Activated T-cell treated with anti-CD3 and anti-CD28 coated beads, Interleukin-2, amount 50 U/mL, for 1 hour (primary cell): ENCODE data around the gene KLF13.
"Not testable (repeated sequence)": the region's sequence is repeated elsewhere in the genome, so short reads cannot be mapped to it uniquely, and the experiment has no call there.

ENCODE experiments used
- DNase-seq: peaks from one replicate; pipeline ENCODE4 v3.0.0-alpha.2; 2020

Gene KLF13

GRCh38 chr15:31347067-31347975 lies 20.7 kb downstream of the KLF13 start:
- peak; percentile 79 for DNase-seq

GRCh38 chr15:31347981-31348803 lies 21.6 kb downstream of the KLF13 start:
- DNase-seq, result no peak

DNA sequence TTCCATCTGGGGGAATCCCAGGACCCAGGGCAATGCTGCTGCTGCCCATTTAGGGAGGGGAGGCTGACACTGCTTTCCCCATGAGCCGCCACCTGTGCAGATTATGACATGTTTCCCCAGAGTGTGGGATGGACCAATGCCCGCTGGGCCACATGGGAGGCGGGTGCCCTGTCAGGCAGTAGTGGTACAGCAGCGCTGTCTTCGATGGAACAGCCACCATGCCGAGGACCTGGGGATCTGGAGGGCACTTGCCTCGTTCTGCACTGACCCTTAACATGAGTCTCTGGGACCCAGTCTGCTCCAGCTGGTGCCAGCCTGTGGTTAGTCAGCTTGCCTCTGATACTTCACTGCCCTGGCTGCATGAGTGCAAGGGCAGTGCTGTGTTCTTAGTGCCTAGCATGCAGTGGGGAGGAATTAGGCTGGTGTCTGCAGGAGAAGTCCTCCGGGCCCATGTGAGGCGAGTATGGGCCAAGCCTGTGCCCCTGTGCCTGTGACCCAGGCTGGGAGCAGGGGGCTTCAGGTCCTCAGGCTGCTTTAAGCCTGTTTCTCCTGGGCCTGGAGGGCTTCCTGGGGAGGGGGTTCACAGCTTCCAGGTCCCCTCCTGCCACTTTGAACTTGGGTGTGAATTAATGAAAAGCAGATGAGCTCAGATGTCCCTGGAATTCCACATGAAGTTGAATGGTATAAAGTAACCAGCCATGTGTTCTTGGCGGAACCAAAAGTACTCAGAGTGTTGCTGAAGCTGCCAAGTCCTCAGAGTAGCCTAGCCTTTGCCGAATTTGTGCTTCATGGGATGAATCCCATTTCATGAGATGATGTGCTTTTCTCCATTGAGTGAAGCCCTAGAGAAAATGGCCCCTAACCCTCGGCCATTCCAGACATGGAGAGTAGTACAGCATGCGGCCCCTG lies 22.9 kb downstream of the KLF13 start:
- DNase-seq, result no peak

DNA sequence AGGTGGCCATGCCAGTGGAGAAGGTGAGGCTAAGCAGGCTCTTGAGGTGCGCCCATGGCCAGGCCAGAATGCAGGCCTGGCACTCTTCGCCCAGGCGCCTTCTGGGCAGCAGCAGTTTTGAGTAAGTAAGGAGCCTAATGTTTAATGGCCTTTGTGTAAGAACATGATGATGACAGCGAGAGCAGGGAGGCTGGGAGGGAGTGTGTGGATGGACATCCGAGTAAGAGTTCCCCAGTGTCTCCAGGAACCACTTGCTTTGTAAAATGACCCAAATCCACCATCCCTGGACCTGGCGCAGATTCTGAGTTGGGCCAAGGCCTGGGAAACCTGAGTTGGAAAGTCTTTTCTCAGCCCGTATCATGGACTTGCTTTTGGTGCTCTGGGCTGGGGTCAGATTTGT lies 24.1 kb downstream of the KLF13 start:
- DNase-seq, result no peak

DNA sequence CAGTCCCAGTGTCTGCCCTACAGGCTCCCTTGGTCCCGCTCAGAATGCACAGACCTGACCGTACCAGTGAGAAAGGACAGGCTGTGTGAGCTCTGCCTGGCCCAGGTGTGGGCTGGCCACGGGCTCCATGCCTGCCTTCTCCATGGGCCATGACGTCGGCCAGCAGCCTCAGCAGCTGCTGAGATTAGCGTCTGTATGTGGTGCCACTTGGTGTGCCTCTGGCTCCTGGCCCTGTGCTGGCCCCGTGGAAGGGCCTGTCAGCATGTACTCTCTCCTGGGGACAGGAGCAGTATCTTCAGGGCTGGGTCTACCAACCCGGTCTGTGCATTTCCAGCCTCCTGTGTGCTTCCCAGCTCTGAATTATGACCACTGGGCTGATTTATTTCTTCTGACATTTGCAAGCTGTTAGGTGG lies 25.7 kb downstream of the KLF13 start:
- DNase-seq, result no peak

GRCh38 chr15:31352911-31353811 lies 26.5 kb downstream of the KLF13 start:
- DNase-seq, result no peak

DNA sequence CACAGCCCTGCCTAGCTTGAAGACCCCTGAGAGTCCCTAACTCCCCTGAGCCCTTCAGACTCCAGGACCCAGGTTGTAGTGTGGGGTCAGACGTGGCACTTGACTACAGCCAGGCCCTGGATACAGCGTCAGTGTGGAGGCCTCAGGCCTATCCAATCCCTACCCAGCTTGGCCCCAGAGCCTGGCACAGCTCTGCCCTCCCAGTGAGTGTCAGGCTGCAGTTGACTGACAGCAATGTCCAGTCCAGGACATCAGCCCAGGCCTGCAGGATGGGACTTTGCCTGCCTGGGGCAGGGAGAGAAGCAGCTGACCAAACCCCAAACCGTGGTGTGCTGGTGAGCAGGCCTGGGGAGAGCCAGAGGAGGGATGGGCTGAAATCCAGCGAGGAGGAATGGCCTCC lies 27.3 kb downstream of the KLF13 start:
- DNase-seq, result no peak

- DNase-seq, result not testable (repeated sequence)
Measured at GRCh38 chr15:31356097-31356496, 29.5 kb downstream of the KLF13 start.

- DNase-seq, result no peak
Measured at GRCh38 chr15:31357148-31357547, 30.5 kb downstream of the KLF13 start.

DNA sequence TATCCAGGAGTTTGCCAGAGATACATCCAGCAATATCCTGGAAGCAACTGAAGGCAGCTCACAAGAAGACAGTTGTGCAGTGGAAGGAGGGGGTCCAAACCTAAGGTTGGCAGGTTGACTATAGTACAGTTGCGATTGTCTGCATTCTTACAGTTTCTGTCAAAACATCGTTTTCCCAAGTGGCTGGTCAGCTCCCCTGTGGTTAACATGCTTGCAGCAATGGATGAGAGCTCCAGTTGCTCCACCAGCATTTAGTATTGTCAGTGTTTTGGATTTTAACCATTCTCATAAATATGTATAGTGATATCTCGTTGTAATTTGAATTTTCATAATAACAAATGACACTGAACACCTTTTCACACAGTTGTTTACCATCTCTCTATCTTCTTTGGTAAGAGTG lies 31.5 kb downstream of the KLF13 start:
- DNase-seq, result no peak

DNA sequence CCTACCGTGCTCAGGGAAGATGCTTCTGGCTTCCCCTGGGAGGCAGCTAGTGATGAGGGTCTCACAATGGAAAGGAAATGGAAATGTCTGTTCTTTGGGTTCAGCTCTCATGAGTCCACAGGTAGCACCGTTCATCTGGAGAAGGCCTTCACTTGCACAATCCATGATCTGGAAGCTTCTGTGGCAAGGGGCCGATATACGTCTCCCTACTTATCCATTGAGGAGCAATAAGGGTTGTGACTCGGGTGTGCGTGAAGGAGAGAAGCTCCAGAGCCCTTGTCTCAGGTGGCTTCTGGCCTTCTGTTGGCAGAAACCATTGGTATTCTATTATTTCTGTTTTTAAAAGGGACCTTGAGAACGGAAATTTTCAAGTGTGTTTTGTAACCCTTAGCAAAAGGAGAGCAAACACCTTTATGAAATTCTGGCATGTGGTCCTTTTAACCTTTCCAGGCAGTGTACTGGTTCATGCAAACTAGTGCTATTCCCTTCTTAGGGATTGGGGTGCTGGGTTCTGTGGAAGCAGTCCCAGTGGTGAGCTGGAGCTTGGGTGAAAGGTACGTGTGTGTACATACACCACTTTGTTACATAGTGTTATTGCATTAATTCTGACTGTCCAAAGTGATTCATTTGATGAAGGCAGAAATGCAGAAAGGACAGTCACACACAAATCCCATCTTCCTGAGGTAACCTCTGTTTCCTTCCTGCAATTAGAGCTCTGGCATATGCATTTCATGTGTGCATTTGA lies 32.5 kb downstream of the KLF13 start:
- DNase-seq, result no peak

GRCh38 chr15:31359702-31360111 lies 33.1 kb downstream of the KLF13 start:
- DNase-seq, result no peak

- DNase-seq, result no peak
Measured at GRCh38 chr15:31360158-31360561, 33.5 kb downstream of the KLF13 start.

GRCh38 chr15:31360843-31361763 lies 34.5 kb downstream of the KLF13 start:
- DNase-seq, result peak; percentile 73

DNA sequence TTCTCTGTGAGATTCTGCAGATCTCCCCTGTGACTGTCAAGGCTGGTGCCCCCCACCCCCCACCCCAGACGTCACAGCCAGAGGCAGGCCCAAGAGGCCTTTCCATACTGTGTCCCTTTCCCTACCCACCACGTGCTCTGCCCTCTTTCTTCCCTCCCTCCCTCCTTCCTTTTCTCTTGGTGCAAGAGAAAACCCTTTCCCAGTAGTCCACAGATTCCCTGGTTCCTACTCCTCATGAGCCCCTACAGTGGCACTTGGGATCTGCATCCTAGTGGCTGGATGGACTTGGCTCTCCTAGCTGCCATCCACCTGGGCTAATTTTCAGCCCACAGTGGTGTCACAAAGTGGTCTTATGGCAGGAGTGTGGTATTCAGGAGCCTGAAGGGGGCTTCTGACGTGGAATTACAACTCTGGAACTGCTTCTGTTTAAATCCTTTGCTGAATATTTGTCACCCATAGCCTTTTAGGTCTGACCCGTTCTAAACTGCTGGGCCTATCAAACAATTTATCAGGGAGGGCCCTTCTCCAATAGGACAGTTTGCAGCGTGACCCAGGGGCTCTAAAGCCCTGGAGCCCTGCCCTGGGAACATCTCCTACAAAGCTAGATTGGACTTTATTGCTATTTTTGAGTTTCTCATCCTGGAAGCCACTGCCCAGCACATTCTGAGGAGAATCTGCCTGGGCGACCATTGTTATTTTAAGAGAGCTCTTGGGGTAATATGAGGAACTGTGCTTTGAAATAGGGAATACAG lies 35.3 kb downstream of the KLF13 start:
- DNase-seq, result no peak

DNA sequence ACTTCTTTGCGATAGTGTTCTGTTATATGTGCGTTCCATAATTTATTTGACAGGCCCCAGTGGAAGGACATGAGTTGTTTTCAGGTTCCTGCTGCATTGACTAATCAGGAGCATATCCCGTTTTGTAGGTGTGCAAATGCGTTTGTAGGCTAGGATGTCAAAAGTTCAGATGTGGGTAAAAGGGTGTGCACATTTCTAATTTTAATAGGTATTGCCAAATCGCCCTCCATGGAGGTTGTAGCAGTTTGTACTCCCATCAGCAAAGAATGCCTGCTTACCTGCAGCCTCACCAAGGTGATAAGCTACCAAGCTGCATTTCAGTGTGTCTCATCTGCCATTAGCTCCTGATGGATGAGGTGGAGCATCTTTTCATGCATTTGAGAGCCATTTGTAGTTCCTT lies 36.3 kb downstream of the KLF13 start:
- DNase-seq, result no peak

GRCh38 chr15:31364301-31365031 lies 37.8 kb downstream of the KLF13 start:
- no peak for DNase-seq

DNA sequence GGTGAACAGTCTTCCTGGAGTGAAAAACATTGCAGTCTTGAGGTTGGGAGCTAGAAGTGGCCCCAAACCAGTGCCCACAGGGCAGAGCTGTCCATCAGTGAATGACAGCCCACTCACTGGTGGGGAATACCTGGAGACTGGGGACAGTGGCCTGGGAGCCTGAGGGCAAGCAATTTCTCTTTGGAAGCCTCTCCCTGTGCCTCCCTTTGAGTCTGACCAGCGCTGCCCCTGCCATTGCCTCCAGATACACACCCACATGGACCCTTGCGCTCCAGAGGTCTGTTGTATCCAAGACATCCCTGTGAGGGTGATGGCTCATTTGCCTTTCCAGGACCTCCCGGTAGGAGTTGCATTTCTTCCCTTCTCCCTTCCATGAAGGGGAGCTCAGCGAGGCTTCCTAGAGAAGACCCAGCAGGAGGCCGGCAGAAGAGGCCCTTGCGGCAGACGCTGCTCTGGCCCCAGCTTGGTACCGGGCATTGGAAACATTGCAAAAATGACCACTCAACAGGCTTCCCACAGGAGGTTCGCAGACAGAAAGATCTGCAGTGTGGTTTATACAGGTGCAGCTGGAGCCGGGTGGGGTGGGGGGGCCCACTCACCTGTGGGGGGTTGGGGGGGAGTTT lies 38.5 kb downstream of the KLF13 start:
- DNase-seq, result no peak
